DMS53 (cell line): ENCODE data around the gene CIBAR2.

ENCODE experiments used
- DNase-seq: peaks from one replicate; lab custom pipeline; 2025; lab: John Stamatoyannopoulos, UW

The CIBAR2 gene

DNA sequence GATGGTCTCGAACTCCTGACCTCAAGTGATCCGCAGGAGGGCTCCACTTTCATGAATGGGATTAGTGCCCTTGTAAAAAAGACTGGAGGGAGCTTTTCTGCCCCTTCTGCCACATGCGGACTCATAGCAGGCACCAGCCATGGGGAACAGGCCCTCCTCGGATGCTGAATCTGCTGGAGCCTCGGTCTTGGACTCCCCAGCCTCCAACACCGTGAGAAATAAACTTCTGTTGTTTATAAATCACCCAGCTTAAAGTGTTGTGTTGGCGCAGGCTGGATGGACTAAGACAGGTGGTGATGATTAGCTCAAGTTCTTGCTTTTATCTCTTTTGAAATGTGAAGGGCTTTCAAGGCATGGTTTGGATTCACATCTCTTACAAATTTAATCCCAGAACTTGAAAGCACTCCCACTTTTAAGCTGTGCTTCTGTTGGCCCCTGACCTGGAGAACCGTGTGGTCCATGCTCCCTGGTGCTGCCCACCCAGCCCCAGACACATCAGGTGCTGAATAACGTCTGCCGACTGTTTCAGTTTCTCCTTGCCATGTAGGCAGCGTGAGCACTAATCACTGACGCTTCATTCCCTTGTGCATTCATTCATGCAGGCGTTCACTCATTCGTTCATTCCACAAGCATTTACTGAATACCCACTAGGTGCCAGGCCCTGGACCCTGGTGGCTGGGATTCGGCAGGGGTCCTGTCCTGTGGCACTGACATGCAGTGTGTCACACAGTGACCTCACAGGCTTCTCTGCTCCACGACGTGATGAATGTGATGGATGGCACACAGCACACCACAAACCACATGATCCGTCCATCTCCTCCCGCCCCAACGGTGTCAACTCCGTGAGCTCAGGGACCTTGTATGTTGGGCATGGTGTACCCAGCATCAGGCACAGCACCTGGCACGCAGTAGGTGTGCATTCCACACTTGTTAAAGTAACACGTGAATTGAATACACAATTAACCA is 8.9 kb downstream of the CIBAR2 start:
- DNase-seq = no peak

DNA sequence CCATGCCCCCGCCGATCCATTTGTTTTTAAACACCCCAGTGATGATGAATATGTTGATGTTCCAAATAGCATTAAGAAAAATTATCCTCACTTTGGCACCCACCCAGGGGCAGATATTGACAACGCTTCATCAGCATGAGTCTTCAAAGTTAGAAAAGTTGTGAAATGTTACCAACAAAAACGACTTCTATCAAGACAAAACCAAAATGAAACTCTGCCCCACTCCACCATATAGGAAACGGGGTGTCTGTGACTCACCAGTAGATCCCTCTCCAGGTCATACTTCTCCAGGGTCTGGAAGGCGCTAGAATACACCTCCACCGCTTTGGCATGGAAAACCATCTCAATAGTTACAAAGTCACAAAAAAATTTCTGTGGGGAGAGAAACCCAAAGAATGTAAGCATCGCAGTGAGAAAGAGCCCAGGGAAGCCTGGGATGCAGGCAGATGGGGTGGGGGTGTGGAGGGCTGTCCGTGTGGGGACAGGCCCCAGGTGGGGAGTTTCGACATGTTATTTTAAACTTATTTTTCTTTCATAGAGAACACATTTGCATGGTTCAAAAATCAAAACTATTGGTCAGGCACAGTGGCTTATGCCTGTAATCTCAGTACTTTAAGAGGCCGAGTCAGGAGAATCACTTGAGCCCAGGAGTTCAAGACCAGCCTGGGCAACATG is 10.2 kb downstream of the CIBAR2 start:
- no peak for DNase-seq

DNA sequence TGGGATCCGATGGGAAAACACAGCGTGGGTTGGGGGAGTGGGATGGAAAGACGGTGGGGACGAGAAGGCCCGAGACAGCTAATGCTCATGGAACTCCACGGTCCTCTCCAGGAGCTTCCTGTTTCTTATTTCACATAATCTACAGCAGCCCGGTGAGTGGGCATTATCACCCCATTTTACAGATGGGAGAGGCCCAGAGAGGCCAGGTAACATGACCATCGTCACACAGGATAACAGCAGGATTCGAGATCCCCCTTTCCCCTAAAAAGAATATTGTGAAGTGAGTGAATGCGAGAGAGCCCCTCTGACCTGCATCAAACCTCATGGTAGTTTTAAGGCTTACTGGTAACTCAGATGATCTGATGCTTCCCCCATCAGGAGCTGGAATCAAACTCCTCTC is 12.0 kb downstream of the CIBAR2 start:
- no peak for DNase-seq

DNA sequence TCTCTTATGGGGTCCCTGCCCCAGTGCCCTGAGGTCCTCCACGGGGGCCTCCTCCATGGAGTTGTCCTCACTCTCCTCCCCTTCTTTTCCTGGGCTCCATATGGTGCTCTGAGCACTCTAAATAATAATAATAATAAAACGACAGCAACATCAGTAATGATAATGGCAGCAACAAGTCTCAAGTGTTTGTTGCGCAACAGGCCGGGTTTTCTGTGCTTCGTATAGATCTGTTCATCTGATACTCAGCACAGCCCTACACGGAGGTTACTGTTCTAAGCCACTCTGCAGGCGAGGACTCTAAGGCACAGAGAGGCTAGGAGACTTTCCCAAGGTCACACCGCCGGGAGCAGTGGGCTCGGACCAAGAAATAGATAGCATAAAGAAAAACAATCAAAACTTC is 13.7 kb downstream of the CIBAR2 start:
- DNase-seq = no peak

DNA sequence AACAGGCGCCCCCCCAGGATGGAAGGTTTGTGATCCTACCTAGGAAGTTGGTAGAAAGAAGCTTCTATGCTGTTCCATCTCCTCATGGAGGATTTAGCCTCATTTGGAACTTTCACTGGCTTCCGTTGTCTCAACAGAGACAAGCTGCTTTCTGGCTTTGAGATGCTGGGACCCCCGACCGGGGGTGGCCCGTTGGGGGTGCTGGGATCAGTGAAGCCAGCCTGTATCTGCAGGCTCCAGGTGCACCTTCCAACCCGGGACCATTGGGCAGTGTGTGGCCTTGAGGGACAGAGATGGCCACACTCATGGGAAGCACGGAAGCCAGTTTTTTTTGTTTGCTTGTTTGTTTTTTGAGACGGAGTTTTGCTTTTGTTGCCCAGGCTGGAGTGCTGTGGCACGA is 15.4 kb downstream of the CIBAR2 start:
- DNase-seq = no peak

DNA sequence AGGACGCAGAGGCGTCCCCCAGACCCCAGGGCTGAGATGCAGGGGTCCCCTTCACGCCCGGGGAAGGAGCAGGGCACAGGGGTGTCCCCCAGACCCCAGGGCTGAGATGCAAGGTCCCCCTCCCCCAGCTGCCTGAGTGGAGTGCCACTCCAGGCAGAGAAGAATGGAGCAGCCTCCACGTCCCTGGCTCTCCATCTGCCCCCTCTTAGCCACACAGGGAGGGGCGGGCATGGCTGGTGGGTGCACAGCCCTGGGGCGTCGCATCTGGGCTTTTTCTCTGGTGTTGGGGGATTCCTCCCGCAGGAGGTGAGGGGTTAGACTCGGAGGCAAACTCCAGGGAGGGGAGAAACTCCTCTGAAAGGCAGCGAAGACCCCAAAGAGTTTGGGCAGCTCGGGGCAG is 17.5 kb downstream of the CIBAR2 start:
- DNase-seq = no peak

DNA sequence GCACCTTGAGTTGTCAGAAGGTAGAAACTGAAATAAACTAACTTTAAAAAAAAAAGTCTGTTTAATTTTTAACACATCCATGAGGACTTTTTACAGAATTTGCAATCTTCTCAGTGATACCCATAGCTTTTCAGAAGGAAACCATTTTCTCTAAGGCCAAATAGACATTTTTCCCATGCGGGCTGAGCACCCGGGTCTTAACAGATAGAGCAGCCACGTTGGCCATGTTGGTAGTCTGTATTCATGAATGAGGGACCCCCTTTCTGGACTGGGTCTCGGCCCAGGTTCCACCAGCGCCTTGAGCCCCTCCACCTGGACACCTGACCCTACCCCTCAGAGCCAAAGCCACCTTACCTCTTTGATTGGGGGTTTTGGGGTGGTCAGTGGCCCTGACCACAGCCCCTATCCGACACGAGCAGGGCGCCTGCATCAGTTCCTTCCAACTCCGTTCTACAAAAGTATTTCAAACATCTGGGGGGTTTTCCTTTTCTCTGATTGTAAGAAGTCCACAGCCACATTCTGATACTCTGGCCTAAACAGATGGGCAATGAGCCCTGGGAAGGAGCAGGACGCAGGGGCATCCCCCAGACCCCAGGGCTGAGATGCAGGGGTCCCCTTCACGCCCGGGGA is 18.0 kb downstream of the CIBAR2 start:
- no peak for DNase-seq

DNA sequence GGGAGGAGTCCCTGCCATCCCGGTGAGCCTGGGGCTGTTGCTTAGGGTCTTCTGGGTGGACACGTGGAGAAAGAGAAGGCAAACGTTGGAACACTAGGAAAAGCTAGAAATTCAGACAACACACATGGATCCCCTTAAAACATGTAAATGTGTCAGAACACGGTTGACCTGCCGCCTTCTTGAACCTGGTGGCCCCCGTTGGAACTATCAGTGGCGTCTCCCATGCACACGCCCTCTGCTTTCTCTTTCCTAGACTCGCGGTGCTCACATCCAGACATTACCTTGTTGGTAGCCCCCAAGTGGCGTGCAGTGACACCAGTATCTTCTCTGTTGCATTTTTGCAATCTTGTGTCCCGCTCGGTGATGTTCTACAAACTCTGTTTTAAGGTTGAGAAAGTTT is 18.6 kb downstream of the CIBAR2 start:
- no peak for DNase-seq

DNA sequence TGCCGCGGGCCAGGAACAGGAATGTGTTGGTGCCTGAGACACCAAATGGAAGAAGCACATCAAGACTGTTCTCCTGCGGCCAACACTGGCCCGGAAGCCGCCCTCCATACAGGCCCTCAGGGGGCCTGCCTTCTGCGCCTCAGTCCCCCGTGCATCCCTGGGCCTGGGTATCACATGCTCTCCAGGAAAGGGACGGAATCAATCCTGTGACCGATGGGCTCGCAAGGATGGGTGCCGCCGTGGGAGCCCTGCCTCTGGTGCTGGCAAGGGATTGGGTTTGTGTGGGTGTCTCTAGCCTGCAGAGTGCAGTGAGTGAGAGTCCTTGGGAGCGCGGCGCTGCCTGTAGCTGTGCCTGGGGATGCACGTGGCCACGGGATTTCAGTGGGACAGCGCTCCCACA is 19.4 kb downstream of the CIBAR2 start:
- DNase-seq = no peak

DNA sequence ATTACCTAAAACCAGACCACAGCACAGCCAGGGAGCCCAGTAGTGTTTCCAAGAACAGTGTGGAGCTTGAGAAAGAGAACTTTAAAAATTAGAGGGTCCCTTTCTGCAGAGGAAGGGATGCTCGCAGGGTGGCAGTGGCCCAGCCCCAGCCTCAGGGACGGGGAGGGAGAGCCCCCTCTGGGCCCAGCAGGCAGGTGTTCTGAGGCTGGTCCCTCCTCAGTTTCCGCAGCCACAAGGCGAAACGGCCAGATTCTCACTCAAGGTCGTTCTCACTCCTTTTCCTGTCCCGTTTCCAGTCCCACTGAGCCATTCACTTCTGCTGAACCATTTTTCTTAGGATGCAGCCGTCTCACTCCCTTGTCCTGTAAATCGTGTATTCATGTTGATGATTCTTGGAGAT is 20.0 kb downstream of the CIBAR2 start:
- DNase-seq = no peak

DNA sequence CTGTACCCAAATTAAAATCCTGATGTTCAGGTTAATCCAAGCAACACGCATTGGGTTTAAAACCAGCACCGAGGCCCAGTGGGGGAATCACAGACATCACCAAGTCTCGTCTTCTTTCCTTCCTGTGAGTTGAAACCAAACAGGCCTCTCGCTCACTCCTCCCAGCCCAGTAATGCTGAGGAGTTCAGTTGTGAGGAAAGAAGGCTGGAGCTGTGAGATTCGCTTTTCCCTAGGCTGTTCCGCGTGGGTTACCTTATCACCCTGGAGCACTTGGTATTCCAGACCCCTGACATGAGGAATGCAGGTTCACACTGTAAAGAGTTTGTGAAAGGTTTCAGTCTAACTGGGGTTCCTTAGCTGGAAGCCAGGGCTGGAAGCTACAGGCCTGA is 20.8 kb downstream of the CIBAR2 start:
- DNase-seq = no peak

DNA sequence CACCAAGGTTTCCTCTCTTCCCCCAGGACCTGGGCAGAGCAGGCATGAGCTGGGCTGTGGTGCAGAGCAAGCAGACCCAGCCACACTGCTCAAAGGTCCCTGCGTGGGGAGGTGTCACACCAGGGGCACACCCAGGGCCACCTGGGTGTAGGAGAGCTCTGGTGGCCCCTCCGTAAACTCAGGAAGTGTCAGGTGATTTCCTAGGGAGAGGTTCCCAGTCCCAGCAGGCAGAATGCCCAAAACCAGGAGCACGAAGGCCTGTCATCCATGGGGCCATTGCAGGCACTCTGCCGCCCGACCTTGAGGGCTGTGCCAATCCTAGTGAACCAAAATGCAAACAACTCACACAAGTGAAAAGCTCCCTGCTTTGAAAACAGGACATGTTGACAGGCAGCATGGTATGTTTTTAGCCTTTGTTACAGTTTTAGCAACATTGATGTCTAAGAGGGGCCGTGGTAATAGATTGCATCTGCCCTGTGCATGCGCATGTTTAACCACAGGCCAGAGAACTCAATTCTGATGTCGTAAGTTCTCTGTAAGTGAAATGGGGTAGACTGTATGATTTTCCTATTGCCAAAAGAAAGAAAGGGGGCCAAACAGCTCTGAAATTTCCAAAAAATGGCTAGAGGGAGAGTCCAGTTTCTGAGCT is 21.3 kb downstream of the CIBAR2 start:
- DNase-seq = no peak

DNA sequence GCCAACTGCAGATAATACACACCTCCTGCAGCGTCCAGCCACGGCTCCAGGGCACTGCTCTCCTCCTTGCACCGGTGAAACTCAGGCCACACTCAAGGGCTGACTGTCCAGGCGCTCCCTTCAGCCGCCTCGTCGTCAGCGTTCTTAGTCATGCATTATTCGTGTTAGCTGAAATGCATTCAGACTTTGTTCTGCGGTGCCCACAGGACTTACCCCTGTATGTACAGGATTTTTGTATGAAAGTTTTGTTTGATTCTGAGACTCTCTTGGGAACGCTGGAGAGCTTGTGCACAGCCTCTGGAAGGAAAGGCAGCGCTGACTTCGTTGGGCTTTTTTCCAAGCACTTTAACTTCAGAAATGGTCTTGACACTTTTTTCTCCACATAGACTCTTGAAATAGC is 22.1 kb downstream of the CIBAR2 start:
- no peak for DNase-seq

DNA sequence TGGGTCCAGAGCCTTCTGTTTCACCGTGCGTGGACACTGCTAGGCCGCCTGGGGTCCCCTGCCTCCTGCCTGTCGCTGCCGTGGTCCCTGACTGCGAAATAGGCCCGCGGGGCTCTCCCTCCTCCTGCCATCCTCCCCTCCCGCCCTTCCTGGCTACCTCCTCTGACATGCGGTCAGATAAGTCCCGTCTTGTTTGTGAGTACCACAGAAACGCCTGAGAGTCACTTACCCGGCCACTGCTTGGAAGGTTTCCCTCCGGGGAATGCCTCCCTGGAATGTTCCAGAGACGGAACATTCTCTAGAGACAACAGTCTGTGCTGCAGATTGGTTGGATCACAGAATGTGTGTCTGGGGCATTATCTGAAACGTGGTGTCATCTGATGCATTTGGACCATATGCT is 22.7 kb downstream of the CIBAR2 start:
- DNase-seq = no peak

DNA sequence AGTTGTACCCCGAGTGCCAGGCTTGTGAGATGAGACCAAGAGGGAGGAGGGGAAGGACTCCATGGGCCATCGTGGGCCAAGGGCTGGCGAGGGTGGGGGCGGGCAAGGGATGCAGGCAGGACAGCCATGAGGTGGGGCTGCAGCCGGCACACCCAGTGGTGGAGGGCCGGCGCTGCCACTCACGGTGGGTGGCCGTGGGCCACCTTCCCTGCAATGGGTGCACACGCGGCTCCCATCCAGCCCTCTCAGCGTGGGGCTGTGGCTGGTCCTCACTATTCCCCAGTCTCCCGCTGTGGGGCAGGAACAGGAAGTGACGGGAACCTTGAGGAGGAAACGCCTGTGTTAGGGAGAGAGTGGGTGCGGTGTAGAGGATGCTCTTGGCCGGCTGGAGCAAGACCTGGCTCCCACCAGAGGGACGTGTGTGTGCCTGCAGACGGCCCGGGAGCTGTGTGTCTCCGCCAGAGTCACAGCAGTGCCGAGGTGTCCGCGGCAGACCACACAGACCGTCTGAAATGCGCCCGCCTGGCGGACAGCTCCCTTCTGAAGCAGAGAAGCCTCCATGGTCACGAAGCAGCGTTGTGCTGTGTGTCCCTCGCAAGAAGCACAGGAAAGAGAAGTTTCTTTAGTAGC is 23.6 kb downstream of the CIBAR2 start:
- no peak for DNase-seq

DNA sequence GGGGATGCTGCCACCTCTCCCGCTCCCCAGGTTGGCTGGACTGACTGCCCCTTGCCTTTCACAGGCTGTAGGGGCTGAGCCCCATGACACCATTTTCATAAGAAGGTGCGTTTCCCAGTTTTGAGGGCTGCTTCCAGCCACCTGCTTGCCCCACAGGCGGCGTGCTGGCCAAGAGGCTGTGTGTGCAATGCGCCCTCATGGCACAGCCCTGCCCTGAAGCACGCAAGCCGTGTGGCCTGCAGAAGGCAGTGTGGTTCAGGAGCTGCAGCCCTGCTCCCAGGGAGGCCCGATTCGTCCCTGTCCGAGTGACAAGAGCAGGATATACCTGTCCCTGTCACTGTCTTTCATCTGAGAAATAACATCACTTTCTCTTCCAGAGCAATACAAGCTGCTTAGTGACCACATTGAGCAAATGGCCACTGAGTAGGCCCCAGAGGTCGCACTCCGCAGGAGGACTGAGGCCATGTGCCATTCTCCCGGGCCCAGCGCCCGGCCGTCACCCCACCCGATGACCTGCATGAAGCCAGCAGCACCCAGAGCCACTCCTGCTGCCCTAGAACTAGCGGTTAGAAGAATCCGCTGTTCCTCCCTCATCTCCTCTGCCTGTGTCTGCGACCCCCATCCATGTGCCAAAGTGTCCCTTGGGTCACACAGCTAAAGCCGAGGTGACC is 24.2 kb downstream of the CIBAR2 start:
- no peak for DNase-seq

DNA sequence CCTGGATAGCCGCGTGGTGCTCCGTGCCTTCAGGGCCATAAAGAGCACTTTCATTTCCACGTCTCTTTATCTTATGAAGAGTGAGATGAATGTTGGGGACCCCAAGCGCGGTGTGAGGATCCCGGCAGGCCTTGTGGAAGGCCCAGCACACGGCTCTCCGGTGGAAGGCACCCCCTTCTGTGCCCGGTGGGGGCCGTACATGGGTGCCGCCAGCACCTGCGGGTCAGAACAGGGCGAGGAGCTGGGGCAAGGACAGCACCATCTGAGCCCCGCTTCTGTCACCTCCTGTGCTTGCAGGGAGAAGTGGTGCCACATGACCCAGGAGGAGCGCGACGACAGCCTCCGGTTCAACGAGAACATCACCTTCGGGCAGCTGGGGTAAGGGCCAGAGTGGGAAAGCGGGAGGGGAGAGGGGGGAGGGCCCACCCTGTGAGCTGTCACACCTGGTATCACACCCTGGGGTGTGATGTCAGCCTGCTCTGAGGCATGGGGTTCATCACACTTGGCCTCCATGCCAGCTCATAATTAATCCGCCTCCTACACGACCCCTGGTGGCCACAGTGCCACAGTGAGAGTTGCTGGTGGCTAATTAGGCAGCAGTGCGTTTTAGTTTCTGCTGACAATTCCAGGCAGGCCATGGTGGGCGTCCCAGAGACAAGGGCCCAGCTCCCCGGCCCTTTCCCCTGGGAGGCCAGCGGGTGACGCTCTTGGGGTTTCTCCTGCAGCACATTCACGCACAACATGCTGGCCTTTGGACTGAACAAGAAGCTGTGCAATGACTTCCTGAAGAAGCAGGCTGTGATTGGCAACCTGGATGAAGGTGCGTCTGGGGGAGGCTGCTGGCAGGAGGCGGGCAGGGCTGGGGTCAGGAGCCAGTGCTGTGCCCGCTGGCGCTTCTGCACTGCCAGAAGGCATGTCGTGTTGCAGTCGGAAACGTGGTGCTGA is 25.7 kb downstream of the CIBAR2 start:
- peak; percentile 78 for DNase-seq

DNA sequence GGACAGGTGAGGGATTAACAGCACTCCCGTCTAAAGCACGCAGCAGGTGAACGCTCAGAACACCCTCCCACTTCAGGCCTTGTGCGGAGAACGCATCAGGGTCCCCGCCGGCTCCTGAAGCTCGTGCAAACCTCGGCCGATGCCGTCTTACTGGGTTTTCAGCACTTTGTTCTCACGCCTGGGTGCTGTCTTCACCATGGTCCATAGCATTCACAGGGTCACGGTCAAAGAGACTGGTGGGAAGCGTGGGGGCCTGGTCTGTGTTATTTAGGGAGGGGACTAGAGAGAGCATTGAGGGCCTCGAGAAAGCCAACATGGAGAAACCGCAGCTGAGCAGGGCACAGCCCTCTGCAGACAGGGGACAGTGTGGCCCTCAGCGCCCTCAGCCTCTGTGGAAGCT is 26.6 kb downstream of the CIBAR2 start:
- DNase-seq = no peak

DNA sequence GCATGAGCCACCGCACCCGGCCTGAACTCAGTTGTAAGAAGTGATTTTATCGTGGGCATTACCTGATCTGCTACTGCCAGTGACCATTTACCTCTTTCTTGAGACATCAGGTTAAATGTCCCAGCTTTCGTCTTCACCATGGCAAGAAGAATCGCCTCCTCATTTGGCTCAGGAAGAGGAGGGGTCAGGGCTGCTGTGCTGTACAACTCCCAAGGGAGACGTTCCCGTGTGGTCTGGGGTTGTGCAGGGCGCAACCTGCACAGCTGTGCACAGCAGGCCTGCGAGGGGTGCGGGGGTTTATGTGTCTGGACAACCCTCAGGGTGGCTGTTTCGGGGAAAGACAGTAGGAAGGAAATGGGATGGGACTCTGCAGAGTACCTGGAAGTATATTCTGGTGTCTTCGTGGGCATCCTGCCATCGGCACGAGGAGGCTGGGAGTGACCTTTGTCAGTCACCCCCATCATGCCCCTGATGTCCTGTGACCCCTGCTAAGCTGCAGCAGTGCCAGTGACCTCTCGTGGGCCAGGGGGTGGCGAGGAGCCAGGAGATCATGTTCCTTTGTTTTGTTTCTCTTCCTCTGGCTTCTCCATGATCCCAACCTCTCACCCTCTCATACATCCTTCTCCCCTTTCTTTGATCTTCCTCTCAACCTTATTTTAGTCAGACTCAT is 27.3 kb downstream of the CIBAR2 start:
- DNase-seq = no peak
